RWPE2 (cell line): ENCODE data around the gene BAAT.
A peak's percentile ranks its signal among the peaks of the same experiment; 100 is the strongest.

Experiments used
- ATAC-seq: fragments of 200-7000 bp; cut with Tn5 transposase; 3 replicates; pipeline ENCODE4 v1.9.1; 2021; ENCODE audit warnings: low read depth
- DNase-seq: peaks from one replicate; pipeline ENCODE4 v3.0.0-alpha.2; 2020; ENCODE audit warnings: low spot score
- H3K27ac ChIP-seq: fragments of 450-650 bp; 2 replicates; pipeline ENCODE4 v1.5.1; 2017; ENCODE audit warnings: mild to moderate bottlenecking; ENCODE audit not compliant: poor library complexity, severe bottlenecking
- H3K27me3 ChIP-seq: fragments of 250-450 bp; sonication (Bioruptor Pico); 2 replicates; pipeline ENCODE4 v1.5.1; 2021; ENCODE audit warnings: mild to moderate bottlenecking, moderate library complexity; ENCODE audit not compliant: insufficient read depth, poor library complexity, severe bottlenecking
- H3K36me3 ChIP-seq: fragments of 250-450 bp; sonication (Bioruptor Pico); 2 replicates; pipeline ENCODE4 v1.5.1; 2020; ENCODE audit warnings: low read depth, mild to moderate bottlenecking, moderate library complexity
- H3K4me1 ChIP-seq: fragments of 250-450 bp; sonication (Bioruptor Pico); 2 replicates; pipeline ENCODE4 v1.5.1; 2021; ENCODE audit warnings: mild to moderate bottlenecking, moderate library complexity; ENCODE audit not compliant: insufficient read depth, poor library complexity, severe bottlenecking
- H3K4me3 ChIP-seq: fragments of 250-450 bp; sonication (Bioruptor Pico); 2 replicates; pipeline ENCODE4 v1.5.1; 2021; ENCODE audit warnings: mild to moderate bottlenecking, moderate library complexity; ENCODE audit not compliant: severe bottlenecking
- H3K9me3 ChIP-seq: fragments of 250-450 bp; sonication (Bioruptor Pico); 2 replicates; pipeline ENCODE4 v1.5.1; 2021; ENCODE audit warnings: mild to moderate bottlenecking, moderate library complexity; ENCODE audit not compliant: severe bottlenecking
- TF ChIP-seq, protein P1 (sequence below): fragments of 450-650 bp; IDR thresholded peaks from one replicate; pipeline ENCODE4 v1.5.1; 2017; ENCODE audit warnings: mild to moderate bottlenecking, moderate library complexity; ENCODE audit not compliant: poor library complexity, severe bottlenecking

The BAAT gene

GRCh38 chr9:101409079-101409477, 24.3 kb upstream of the BAAT start:
- no peak overlapping the region for H3K27ac ChIP-seq
- peaks cover 57% of the 10 kb centered on the region for H3K36me3 ChIP-seq
- no peaks in the 10 kb centered on the region for H3K27me3 ChIP-seq
- TF ChIP-seq, protein P1, sequence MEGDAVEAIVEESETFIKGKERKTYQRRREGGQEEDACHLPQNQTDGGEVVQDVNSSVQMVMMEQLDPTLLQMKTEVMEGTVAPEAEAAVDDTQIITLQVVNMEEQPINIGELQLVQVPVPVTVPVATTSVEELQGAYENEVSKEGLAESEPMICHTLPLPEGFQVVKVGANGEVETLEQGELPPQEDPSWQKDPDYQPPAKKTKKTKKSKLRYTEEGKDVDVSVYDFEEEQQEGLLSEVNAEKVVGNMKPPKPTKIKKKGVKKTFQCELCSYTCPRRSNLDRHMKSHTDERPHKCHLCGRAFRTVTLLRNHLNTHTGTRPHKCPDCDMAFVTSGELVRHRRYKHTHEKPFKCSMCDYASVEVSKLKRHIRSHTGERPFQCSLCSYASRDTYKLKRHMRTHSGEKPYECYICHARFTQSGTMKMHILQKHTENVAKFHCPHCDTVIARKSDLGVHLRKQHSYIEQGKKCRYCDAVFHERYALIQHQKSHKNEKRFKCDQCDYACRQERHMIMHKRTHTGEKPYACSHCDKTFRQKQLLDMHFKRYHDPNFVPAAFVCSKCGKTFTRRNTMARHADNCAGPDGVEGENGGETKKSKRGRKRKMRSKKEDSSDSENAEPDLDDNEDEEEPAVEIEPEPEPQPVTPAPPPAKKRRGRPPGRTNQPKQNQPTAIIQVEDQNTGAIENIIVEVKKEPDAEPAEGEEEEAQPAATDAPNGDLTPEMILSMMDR, result no peak
- peaks cover 41% of the 10 kb centered on the region for H3K9me3 ChIP-seq
- H3K4me3 ChIP-seq, result no peak overlapping the region
- H3K4me1 ChIP-seq, result no peaks in the 10 kb centered on the region
- ATAC-seq (no peak), DNase-seq (no peak)

DNA sequence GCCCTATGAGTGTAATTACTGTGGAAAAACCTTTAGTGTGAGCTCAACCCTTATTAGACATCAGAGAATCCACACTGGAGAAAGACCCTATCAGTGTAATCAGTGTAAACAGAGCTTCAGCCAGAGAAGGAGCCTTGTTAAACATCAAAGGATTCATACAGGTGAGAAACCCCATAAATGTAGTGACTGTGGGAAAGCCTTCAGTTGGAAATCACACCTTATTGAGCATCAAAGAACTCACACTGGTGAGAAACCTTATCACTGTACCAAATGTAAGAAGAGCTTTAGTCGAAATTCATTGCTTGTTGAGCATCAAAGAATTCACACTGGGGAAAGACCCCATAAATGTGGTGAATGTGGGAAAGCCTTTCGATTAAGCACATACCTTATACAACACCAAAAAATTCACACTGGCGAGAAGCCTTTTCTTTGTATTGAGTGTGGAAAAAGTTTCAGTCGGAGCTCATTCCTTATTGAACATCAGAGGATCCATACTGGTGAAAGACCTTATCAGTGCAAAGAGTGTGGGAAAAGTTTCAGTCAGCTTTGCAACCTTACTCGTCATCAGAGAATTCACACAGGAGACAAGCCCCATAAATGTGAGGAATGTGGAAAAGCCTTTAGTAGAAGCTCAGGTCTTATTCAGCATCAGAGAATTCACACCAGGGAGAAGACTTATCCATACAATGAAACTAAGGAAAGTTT, 23.7 kb upstream of the BAAT start:
- H3K4me3 ChIP-seq, result no peak overlapping the region
- DNase-seq (no peak), ATAC-seq (no peak)
- H3K27ac ChIP-seq, result no peak overlapping the region
- TF ChIP-seq, protein P1, result no peak
- H3K27me3 ChIP-seq, result no peaks in the 10 kb centered on the region
- peaks cover 41% of the 10 kb centered on the region for H3K9me3 ChIP-seq
- H3K4me1 ChIP-seq, result no peaks in the 10 kb centered on the region
- H3K36me3 ChIP-seq, result peaks cover 62% of the 10 kb centered on the region

- Histone ChIP-seq H3K4me1 (no peaks in the 10 kb centered on the region), H3K4me3 (no peak overlapping the region), H3K9me3 (peaks cover 12% of the 10 kb centered on the region), H3K36me3 (peaks cover 90% of the 10 kb centered on the region), H3K27me3 (no peaks in the 10 kb centered on the region), H3K27ac (no peak overlapping the region)
- TF ChIP-seq, protein P1, result no peak
- DNase-seq (no peak), ATAC-seq (no peak)
Measured at GRCh38 chr9:101403516-101404285, 18.9 kb upstream of the BAAT start.

DNA sequence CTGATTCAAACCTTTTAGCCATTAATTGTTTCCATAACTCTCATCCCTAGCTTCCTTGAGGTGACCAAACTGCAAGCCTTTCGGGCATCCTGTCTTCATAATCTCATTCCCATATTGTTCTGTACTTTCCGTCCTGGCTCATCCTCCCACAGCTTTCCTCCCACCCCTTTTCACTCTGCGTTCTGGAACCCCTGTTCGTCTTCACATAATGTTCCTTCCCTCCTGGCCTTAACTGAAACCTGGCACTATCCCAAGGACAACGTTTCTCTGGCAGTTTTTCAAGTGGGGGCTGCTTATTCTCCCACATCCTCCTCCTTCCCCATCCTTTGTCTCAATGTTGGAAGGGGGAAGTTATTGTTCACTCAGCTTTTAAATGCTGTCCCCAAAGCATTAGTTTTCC, 15.3 kb upstream of the BAAT start:
- Histone ChIP-seq H3K27ac (no peak overlapping the region), H3K9me3 (no peaks in the 10 kb centered on the region), H3K27me3 (no peaks in the 10 kb centered on the region), H3K36me3 (peaks cover 76% of the 10 kb centered on the region), H3K4me1 (peaks cover 5% of the 10 kb centered on the region), H3K4me3 (no peak overlapping the region)
- DNase-seq (no peak), ATAC-seq (no peak)
- TF ChIP-seq, protein P1, result no peak

DNA sequence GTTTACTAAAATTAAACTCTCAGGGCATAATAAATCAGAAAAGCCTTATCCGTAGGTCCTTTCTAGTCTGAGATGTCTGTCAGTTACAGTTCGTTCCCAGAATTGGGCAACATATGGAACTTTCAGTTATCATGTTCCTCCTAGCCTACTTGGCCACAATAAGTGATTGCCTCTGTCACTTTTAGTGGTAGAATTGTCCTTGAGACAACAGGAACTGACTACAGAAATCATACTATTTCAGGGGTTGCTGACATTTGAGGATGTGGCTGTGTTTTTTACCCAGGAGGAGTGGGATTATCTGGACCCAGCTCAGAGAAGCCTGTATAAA, 14.8 kb upstream of the BAAT start:
- Histone ChIP-seq H3K36me3 (peaks cover 76% of the 10 kb centered on the region), H3K27ac (no peak overlapping the region), H3K9me3 (no peaks in the 10 kb centered on the region), H3K27me3 (no peaks in the 10 kb centered on the region), H3K4me3 (peak overlapping the region; percentile 56), H3K4me1 (peaks cover 5% of the 10 kb centered on the region)
- ATAC-seq, result no peak
- TF ChIP-seq, protein P1, result no peak
- DNase-seq, result no peak
